A673 (cell line): ENCODE data around the gene H2BK1. TPM values are rescaled to one million over a fixed set of nuclear protein-coding genes. Genes with fewer than 3 reads are reported as not detected.

ENCODE experiments used
- BruUV-seq: library from RNA; stranded (reverse); fragments of 400-500 nt; replicated peaks from 2 replicates; lab custom pipeline; 2021; lab: Mats Ljungman, UMichigan
- CTCF ChIA-PET: fragments of 300-600 bp; sonication (Branson Sonifier 250); formaldehyde crosslinking; loops from one replicate; lab custom pipeline; 2022; ENCODE audit warnings: antibody characterized with exemption; lab: Charles Lee
- POLR2A ChIA-PET: fragments of 300-600 bp; sonication (Branson Sonifier 250); formaldehyde crosslinking; loops from one replicate; lab custom pipeline; 2022; ENCODE audit warnings: antibody characterized with exemption; ENCODE audit not compliant: low non-redundant PET; lab: Charles Lee
- DNase-seq: peaks from one replicate; pipeline ENCODE4 v3.0.0-alpha.2; 2015; ENCODE audit warnings: low spot score
- H3K27ac ChIP-seq: fragments of 200-600 bp; sonication (generic); 2 replicates; pipeline ENCODE4 v1.5.1; 2016; ENCODE audit warnings: mixed run types, low read depth, mild to moderate bottlenecking, mixed read lengths, antibody characterized with exemption, low read length; ENCODE audit not compliant: poor library complexity, severe bottlenecking
- H3K27me3 ChIP-seq: fragments of 200-600 bp; sonication (generic); replicated peaks from 2 replicates; pipeline ENCODE4 v1.6.1; 2017; ENCODE audit warnings: mixed run types, low read depth, mild to moderate bottlenecking, mixed read lengths, antibody characterized with exemption, low read length; ENCODE audit not compliant: insufficient read depth, poor library complexity
- H3K36me3 ChIP-seq: fragments of 200-600 bp; sonication (generic); 2 replicates; pipeline ENCODE4 v1.6.1; 2016; ENCODE audit warnings: mixed run types, mild to moderate bottlenecking, mixed read lengths, antibody characterized with exemption, low read length; ENCODE audit not compliant: insufficient read depth, poor library complexity, severe bottlenecking
- H3K4me1 ChIP-seq: fragments of 200-600 bp; sonication (generic); 2 replicates; pipeline ENCODE4 v1.6.1; 2017; ENCODE audit warnings: mixed run types, mild to moderate bottlenecking, mixed read lengths, antibody characterized with exemption, low read length; ENCODE audit not compliant: insufficient read depth, poor library complexity, severe bottlenecking
- H3K4me3 ChIP-seq: fragments of 200-600 bp; sonication (generic); 2 replicates; pipeline ENCODE4 v1.5.1; 2016; ENCODE audit warnings: low read depth, mixed run types, mild to moderate bottlenecking, mixed read lengths, low read length; ENCODE audit not compliant: poor library complexity, severe bottlenecking
- H3K9me3 ChIP-seq: fragments of 200-600 bp; sonication (generic); 2 replicates; pipeline ENCODE4 v1.6.1; 2016; ENCODE audit warnings: mixed run types, low read depth, mild to moderate bottlenecking, mixed read lengths, antibody characterized with exemption, low read length; ENCODE audit not compliant: poor library complexity, severe bottlenecking
- EZH2 ChIP-seq: fragments of 200-600 bp; sonication (generic); IDR thresholded peaks from 2 replicates; pipeline ENCODE4 v1.6.1; 2017; ENCODE audit warnings: borderline replicate concordance, low read depth, mild to moderate bottlenecking, mixed read lengths, antibody characterized with exemption, low read length; ENCODE audit not compliant: poor library complexity, severe bottlenecking
- intact Hi-C: fragments of 100-400 bp; cut with micrococcal nuclease; formaldehyde crosslinking; loops from one replicate; pipeline ENCODE4 v1.10.0; 2022; ENCODE audit not compliant: unreplicated experiment
- total RNA-seq: library from RNA; stranded (reverse); gene quantifications from 2 replicates; pipeline ENCODE4 v1.2.3, GENCODE V29; 2021
- TF ChIP-seq, protein P1 (sequence below): fragments of 300-800, 200-600 bp; sonication (generic); conservative IDR thresholded peaks from 2 replicates; pipeline ENCODE4 v1.5.1; 2017; ENCODE audit warnings: low read depth, mild to moderate bottlenecking, antibody characterized with exemption, low read length, moderate library complexity, mixed read lengths

The H2BK1 gene
- total RNA-seq, 1 experiment from 2014 or later: not detected

- intact Hi-C loops: no loop called here
- TF ChIP-seq EZH2: no peak
- TF ChIP-seq, protein P1, sequence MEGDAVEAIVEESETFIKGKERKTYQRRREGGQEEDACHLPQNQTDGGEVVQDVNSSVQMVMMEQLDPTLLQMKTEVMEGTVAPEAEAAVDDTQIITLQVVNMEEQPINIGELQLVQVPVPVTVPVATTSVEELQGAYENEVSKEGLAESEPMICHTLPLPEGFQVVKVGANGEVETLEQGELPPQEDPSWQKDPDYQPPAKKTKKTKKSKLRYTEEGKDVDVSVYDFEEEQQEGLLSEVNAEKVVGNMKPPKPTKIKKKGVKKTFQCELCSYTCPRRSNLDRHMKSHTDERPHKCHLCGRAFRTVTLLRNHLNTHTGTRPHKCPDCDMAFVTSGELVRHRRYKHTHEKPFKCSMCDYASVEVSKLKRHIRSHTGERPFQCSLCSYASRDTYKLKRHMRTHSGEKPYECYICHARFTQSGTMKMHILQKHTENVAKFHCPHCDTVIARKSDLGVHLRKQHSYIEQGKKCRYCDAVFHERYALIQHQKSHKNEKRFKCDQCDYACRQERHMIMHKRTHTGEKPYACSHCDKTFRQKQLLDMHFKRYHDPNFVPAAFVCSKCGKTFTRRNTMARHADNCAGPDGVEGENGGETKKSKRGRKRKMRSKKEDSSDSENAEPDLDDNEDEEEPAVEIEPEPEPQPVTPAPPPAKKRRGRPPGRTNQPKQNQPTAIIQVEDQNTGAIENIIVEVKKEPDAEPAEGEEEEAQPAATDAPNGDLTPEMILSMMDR: no peak
- H3K4me3 ChIP-seq: no peak overlapping the region
- peaks cover 9% of the 10 kb centered on the region for H3K27me3 ChIP-seq
- no TSS peak for BruUV-seq
- no peaks in the 10 kb centered on the region for H3K4me1 ChIP-seq
- H3K9me3 ChIP-seq: no peaks in the 10 kb centered on the region
- H3K27ac ChIP-seq: no peak overlapping the region
- no peak for DNase-seq
- ChIA-PET CTCF (no interaction called here), POLR2A (no interaction called here)
- no peaks in the 10 kb centered on the region for H3K36me3 ChIP-seq
These were observed 18.2 kb downstream of the H2BK1 start for GRCh38 chr7:151192002-151192539.

- DNase-seq: no peak
- H3K9me3 ChIP-seq: no peaks in the 10 kb centered on the region
- H3K27me3 ChIP-seq: peaks cover 9% of the 10 kb centered on the region
- no peak overlapping the region for H3K27ac ChIP-seq
- ChIA-PET POLR2A (no interaction called here), CTCF (no interaction called here)
- H3K4me3 ChIP-seq: no peak overlapping the region
- no peak for TF ChIP-seq EZH2
- TF ChIP-seq, protein P1: no peak
- H3K4me1 ChIP-seq: no peaks in the 10 kb centered on the region
- no peaks in the 10 kb centered on the region for H3K36me3 ChIP-seq
- no TSS peak for BruUV-seq
- intact Hi-C loops: no loop called here
These were observed 18.7 kb downstream of the H2BK1 start for GRCh38 chr7:151191544-151191943.

GRCh38 chr7:151189038-151189437 is 21.2 kb downstream of the H2BK1 start:
- Histone ChIP-seq H3K4me3 (no peak overlapping the region), H3K36me3 (no peaks in the 10 kb centered on the region), H3K9me3 (no peaks in the 10 kb centered on the region), H3K27ac (no peak overlapping the region), H3K4me1 (no peaks in the 10 kb centered on the region), H3K27me3 (no peaks in the 10 kb centered on the region)
- ChIA-PET CTCF (no interaction called here), POLR2A (no interaction called here)
- TF ChIP-seq, protein P1: no peak
- no peak for TF ChIP-seq EZH2
- intact Hi-C loops: no loop called here
- BruUV-seq: no TSS peak
- DNase-seq: no peak
